Non-pigmented ciliary epithelial cell (primary cell): Measurements from ENCODE around the gene E4F1.
"Not testable (repeated sequence)": the region's sequence is repeated elsewhere in the genome, so short reads cannot be mapped to it uniquely, and the experiment has no call there.

ENCODE experiments used
- DNase-seq: peaks from one replicate; pipeline ENCODE4 v3.0.0-alpha.2; 2010; ENCODE audit warnings: low read depth

Gene E4F1

GRCh38 chr16:2231016-2231931, 7.9 kb downstream of the E4F1 start:
- DNase-seq: no peak

- DNase-seq: no peak
Observed at GRCh38 chr16:2232094-2232990, 9.0 kb downstream of the E4F1 start.

- no peak for DNase-seq
Observed at GRCh38 chr16:2233046-2233775, 9.8 kb downstream of the E4F1 start.

- no peak for DNase-seq
Observed at GRCh38 chr16:2233872-2234812, 10.8 kb downstream of the E4F1 start.

GRCh38 chr16:2234813-2235170, 11.4 kb downstream of the E4F1 start:
- DNase-seq: no peak

- DNase-seq: no peak
Observed at GRCh38 chr16:2235234-2235651, 11.9 kb downstream of the E4F1 start.

GRCh38 chr16:2235695-2236336, 12.4 kb downstream of the E4F1 start:
- DNase-seq: no peak

- DNase-seq: no peak
Observed at GRCh38 chr16:2236337-2237101, 13.1 kb downstream of the E4F1 start, which contains the start of gene DNASE1L2. Gene DNASE1L2 (plus strand): TSS chr16:2236444. CDS start chr16:2236817, 373 bp downstream.

DNA sequence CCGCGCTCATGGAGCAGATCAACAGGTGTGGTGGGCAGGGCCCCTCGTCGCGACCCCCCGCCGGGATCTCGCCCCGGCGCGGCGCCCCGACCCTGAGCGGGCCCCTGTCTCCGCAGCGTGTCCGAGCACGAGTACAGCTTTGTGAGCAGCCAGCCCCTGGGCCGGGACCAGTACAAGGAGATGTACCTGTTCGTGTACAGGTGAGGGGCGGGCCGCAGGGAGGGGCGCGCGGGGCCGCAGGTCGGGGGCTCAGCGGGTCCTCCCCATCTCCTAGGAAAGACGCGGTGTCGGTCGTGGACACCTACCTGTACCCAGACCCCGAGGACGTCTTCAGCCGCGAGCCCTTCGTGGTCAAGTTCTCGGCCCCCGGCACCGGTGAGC, 13.7 kb downstream of the E4F1 start:
- DNase-seq: no peak

DNA sequence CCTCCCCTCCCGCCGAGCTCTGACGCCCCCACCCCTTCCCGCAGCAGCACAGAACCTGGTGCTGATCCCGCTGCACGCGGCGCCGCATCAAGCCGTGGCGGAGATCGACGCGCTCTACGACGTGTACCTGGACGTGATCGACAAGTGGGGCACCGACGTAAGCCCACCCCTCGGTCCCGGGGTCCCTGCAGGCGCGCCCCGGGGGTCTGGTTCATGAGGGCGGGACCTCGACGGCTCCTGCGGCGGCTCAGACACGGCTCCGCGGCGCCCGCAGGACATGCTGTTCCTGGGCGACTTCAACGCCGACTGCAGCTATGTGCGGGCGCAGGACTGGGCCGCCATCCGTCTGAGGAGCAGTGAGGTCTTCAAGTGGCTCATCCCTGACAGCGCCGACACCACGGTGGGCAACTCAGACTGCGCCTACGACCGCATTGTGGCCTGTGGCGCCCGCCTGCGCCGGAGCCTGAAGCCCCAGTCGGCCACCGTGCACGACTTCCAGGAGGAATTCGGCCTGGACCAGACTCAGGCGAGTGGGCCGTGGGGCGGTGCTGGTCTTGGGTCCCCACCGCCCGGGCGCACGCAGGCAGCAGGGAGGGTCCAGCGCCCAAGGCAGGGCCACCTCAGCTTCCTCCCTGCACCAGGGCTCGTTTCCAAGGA, 14.2 kb downstream of the E4F1 start:
- no peak for DNase-seq

DNA sequence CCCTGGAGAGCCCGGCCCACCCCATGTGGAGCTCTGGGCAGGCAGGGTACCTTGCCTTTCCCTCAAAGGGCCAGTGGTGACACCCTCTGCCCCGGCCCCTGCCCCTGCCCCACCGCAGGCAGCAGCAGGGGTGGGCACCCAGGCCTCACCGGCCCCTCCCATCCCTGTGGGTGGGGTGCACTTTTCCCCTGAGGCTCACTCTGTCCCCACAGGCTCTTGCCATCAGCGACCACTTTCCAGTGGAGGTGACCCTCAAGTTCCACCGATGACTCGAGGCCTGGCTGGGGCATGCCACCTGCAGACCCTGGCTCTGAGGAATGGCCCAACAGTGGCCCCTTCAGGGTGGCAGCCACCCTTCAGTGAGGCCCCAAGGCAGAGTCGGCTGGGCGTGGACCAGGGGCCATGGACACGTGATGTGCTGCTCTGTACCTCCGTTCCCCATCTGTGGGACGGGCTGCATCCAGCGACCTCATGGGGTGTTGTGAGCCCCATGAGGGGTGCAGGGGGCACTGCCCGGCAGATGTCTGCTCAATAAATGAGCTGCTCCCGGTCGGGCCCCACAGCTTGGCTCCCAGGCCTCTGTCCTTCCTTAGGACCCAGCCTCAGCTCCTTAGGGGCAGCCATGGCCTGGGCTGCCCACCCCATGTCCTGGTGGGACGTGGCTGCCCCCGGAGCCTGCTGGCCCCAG, 14.9 kb downstream of the E4F1 start:
- DNase-seq: no peak

DNA sequence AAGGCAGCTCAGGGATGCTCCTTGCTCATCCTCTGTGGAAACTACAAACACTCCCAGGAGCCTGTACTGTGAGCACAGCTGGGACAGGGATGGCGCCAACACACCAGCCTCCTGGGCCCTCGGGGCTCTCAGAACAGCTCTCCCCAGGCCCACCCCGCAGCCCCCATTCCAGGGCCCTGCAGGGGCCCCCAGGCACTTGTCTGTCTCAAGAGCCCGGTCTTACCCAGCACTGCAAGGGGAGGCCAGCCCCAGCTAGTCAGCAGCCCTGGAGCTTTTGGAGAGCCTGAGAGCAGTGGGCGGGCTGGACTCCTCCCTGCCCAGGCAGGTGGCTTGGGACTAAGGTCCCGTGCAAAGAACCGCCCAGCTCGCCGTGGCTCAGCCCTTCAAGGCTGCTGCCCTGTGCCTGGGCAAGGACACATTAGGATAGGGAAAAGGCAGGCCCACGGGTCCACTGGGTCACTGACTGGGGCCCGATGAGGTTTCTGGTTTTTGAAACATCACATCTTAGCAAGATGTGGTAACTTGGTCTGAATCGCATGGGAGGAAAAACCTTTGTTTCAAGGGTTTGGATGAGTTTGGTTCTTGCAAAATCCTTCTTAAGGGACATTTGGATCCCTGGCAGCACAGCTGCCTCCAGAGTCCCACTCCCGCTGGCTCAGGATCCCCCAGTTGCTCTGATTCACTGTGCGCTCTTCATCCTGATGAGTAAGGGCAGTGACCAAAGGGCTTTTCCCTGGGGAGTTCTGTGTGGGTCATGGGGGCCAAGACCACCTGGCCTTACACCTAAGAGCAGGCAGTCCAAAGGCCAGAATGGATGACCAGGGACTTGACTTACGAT, 15.7 kb downstream of the E4F1 start:
- no peak for DNase-seq

GRCh38 chr16:2240331-2240730, 16.9 kb downstream of the E4F1 start:
- DNase-seq: not testable (repeated sequence)

- no peak for DNase-seq
Observed at GRCh38 chr16:2242598-2242997, 19.2 kb downstream of the E4F1 start.

GRCh38 chr16:2243031-2243528, 19.7 kb downstream of the E4F1 start:
- DNase-seq: no peak

- no peak for DNase-seq
Observed at GRCh38 chr16:2243781-2244180, 20.4 kb downstream of the E4F1 start.

DNA sequence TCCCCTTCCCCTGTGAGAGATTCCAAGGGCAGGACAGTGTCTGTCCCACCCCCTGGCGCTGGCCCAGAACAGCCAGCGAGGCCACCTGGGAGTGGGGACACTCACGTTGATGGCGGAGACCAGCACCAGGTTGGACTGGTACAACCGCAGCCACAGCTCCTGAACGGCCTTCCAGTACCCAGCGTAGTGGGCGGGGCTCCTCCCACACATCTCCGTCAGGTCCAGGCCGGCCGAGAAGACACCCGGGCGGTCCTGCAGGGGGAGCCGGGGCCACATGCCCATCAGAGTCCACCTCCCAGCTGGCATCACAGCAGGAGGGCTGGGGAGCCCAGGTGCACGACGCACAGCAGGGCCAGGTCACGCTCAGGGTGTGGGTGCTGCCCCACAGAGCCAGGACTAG, 20.9 kb downstream of the E4F1 start:
- DNase-seq: no peak
